K562 (cell line): ENCODE data around the gene GP1BB. TPM values are rescaled to one million over a fixed set of nuclear protein-coding genes. Genes with fewer than 3 reads are reported as not detected.
A peak's percentile ranks its signal among the peaks of the same experiment; 100 is the strongest.

Experiments
- BMI1 ChIP-seq: fragments of 150-350 bp; IDR thresholded peaks from 2 replicates; pipeline ENCODE4 v1.6.1; 2014; ENCODE audit warnings: low read length
- CBX1 ChIP-seq: sonication (generic); IDR thresholded peaks from 2 replicates; pipeline ENCODE4 v1.6.1; 2016; ENCODE audit warnings: antibody characterized with exemption, low read depth, mild to moderate bottlenecking
- CBX8 ChIP-seq: fragments of 200-600 bp; sonication (generic); IDR thresholded peaks from 2 replicates; pipeline ENCODE4 v1.6.1; 2012; ENCODE audit warnings: borderline replicate concordance, mixed run types, low read depth, mild to moderate bottlenecking, moderate library complexity, mixed read lengths, low read length, control low read depth, inconsistent platforms; ENCODE audit not compliant: poor library complexity, severe bottlenecking; ENCODE audit errors: extremely low read depth
- E2F3 ChIP-seq: fragments of 250-450 bp; sonication (Bioruptor Pico); IDR thresholded peaks from 2 replicates; pipeline ENCODE4 v1.4.0; 2020; ENCODE audit warnings: mild to moderate bottlenecking
- HINFP ChIP-seq: fragments of 450-650 bp; conservative IDR thresholded peaks from 2 replicates; pipeline ENCODE4 v1.6.1; 2016; ENCODE audit warnings: missing genetic modification characterization, low read depth, mild to moderate bottlenecking, control low read depth, missing compliant biosample characterization
- KAT8 ChIP-seq: fragments of 450-650 bp; IDR thresholded peaks from 2 replicates; pipeline ENCODE4 v1.6.1; 2016; ENCODE audit warnings: low read depth, mild to moderate bottlenecking
- KLF1 ChIP-seq: fragments of 450-650 bp; IDR thresholded peaks from 2 replicates; pipeline ENCODE4 v1.6.1; 2016; ENCODE audit warnings: missing genetic modification characterization, missing compliant biosample characterization
- MAZ ChIP-seq, 2 experiments: fragments of 450-650 bp in 1 of 2; sonication (generic) in 1 of 2; formaldehyde crosslinking; IDR thresholded peaks in 1 of 2; conservative IDR thresholded peaks in 1 of 2; 2 replicates each; pipeline versions ENCODE4 v1.4.0 to v1.5.0; 2020; ENCODE audit warnings: mild to moderate bottlenecking in 1 of 2, missing genetic modification reagents in 1 of 2
- MCM5 ChIP-seq: fragments of 450-650 bp; IDR thresholded peaks from 2 replicates; pipeline ENCODE4 v1.6.1; 2016; ENCODE audit warnings: low read depth
- NCOA2 ChIP-seq, 2 experiments: fragments of 450-650 bp; IDR thresholded peaks; 2 replicates each; pipeline ENCODE4 v1.6.1; 2018; ENCODE audit warnings: mild to moderate bottlenecking in 2 of 2, moderate library complexity in 1 of 2; ENCODE audit not compliant: partially characterized antibody in 2 of 2
- NFIX ChIP-seq: fragments of 250-450 bp; sonication (Bioruptor Pico); IDR thresholded peaks from 2 replicates; pipeline ENCODE4 v1.4.0; 2020; ENCODE audit warnings: low read depth, mild to moderate bottlenecking, moderate library complexity
- PTTG1 ChIP-seq: fragments of 450-650 bp; IDR thresholded peaks from 2 replicates; pipeline ENCODE4 v1.6.1; 2016; ENCODE audit warnings: low read depth, mild to moderate bottlenecking, missing genetic modification characterization, missing compliant biosample characterization
- RFX1 ChIP-seq: fragments of 450-650 bp; IDR thresholded peaks from 2 replicates; pipeline ENCODE4 v1.6.1; 2016; ENCODE audit warnings: mild to moderate bottlenecking, moderate library complexity
- SIRT6 ChIP-seq: IDR thresholded peaks from one replicate; pipeline ENCODE4 v1.6.1; 2012; ENCODE audit warnings: low read depth, mild to moderate bottlenecking, control low read depth, inconsistent platforms, low read length, moderate library complexity
- SMAD1 ChIP-seq: fragments of 150-350 bp; IDR thresholded peaks from 2 replicates; pipeline ENCODE4 v1.6.1; 2014; ENCODE audit warnings: low read length, low read depth; ENCODE audit not compliant: partially characterized antibody
- SRSF3 ChIP-seq: fragments of 200-400 bp; formaldehyde crosslinking; IDR thresholded peaks from 2 replicates; pipeline ENCODE4 v1.6.1; 2016; ENCODE audit warnings: mild to moderate bottlenecking, low read length, moderate library complexity; ENCODE audit not compliant: insufficient read depth
- SRSF7 ChIP-seq: fragments of 200-400 bp; formaldehyde crosslinking; optimal IDR thresholded peaks from 2 replicates; pipeline ENCODE3; 2017; ENCODE audit warnings: mild to moderate bottlenecking, low read depth, low read length
- TCF3 ChIP-seq: sonication (generic); formaldehyde crosslinking; IDR thresholded peaks from 2 replicates; pipeline ENCODE4 v1.4.0; 2020; ENCODE audit warnings: mild to moderate bottlenecking, missing genetic modification reagents
- THRB ChIP-seq: fragments of 450-650 bp; formaldehyde crosslinking; conservative IDR thresholded peaks from 2 replicates; pipeline ENCODE4 v1.4.0; 2022; ENCODE audit warnings: mild to moderate bottlenecking, missing genetic modification characterization
- YBX1 ChIP-seq: fragments of 450-650 bp; IDR thresholded peaks from 2 replicates; pipeline ENCODE4 v1.7.1; 2016; ENCODE audit warnings: mild to moderate bottlenecking
- ZBTB1 ChIP-seq: sonication (generic); formaldehyde crosslinking; IDR thresholded peaks from 2 replicates; pipeline ENCODE4 v1.8.1; 2023; ENCODE audit warnings: missing genetic modification reagents, low read depth, mild to moderate bottlenecking, borderline replicate concordance
- ZBTB7A ChIP-seq: IDR thresholded peaks from 2 replicates; pipeline ENCODE4 v1.6.1; 2011; ENCODE audit warnings: low read depth, mild to moderate bottlenecking, low read length, moderate library complexity, borderline replicate concordance; ENCODE audit not compliant: control insufficient read depth
- ZC3H8 ChIP-seq: fragments of 450-650 bp; IDR thresholded peaks from 2 replicates; pipeline ENCODE4 v1.6.1; 2017
- ZNF444 ChIP-seq: fragments of 250-450 bp; sonication (Bioruptor Pico); IDR thresholded peaks from 2 replicates; pipeline ENCODE4 v1.4.0; 2020; ENCODE audit warnings: mild to moderate bottlenecking, moderate library complexity
- ZNF76 ChIP-seq: fragments of 250-450 bp; sonication (Bioruptor Pico); IDR thresholded peaks from 2 replicates; pipeline ENCODE4 v1.4.0; 2020; ENCODE audit warnings: mild to moderate bottlenecking, moderate library complexity, borderline replicate concordance
- polyA plus RNA-seq, 8 experiments: library from polyadenylated mRNA; depleted of rRNA in 4 of 8; stranded (reverse) in 5 of 8; unstranded in 3 of 8; fragments of >200 nt; fragmentation: Nextera tagmentation in 2 of 8; fragmentation: Illumina TruSeq in 1 of 8; extraction: Ambion mirVana in 2 of 8; extraction: Trizol in 1 of 8; gene quantifications; 2 replicates each; pipeline versions ENCODE4 v1.2.1 to v1.2.3, GENCODE V29; 2011 to 2014; ENCODE audit warnings: inconsistent platforms in 1 of 8, missing spikeins in 1 of 8
- total RNA-seq, 7 experiments: library from RNA; depleted of rRNA in 6 of 7; stranded (reverse); fragments of >200 nt in 6 of 7; fragmentation: Illumina TruSeq in 2 of 7; extraction: Trizol in 2 of 7; gene quantifications; 2 replicates each; pipeline versions ENCODE4 v1.2.1 to v1.2.3, GENCODE V29; 2011 to 2021; ENCODE audit warnings: low replicate concordance in 1 of 7

Gene GP1BB
- total and polyA plus RNA-seq, 9 of the 15 experiments (the other 6 are each of a cell fraction or from before 2014, with no cell fraction given) = 0.69 to 162 (median 2.8) TPM

DNA sequence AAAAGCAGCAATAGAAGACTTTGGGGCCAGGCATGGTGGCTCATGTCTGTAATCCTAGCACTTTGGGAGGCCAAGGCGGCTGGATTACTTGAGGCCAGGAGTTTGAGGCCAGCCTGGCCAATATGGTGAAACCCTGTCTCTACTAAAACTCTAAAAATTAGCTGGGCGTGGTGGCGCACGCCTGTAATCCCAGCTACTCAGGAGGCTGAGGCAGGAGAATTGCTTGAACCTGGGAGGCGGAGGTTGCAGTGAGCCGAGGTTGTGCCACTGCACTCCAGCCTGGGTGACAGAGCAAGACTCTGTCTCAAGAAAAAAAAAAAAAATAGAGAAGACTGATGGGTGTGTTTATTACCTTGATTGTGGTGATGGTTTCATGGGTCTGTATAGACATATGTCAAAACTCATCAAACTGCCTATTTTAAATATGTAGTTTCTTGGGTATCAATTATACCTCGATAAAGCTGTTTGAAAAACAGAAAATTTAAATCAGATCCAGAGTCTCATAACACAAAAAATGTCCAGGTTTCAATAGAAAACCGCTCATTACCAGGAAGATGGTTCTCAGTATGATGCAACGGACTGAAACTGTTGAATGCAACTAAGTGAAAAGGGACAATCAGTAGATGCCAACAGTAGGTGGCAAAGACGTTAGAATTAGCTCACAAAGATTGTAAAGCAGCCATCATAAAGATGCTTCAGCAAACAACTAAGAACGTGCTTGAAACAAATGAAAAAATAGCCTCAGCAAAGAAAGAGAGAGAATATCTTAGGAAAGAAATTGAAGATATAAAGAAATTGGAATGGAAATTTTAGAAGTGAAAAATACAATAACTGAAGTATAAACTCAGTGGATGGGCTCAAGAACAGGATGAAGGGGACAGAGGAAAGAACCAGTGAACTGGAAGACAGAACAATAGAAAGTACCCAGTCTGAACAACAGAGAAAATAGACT, 42.2 kb upstream of the GP1BB start (continued):
- TF ChIP-seq ZC3H8 (no peak), HINFP (no peak), THRB (0 out of 2 replicates have a peak, but pooled peaks have one; percentile 56), NFIX (CRISPR knock-in tag) (no peak; the same call in 1 of the 2 replicates), RFX1 (no peak), ZNF76 (no peak), CBX1 (no peak), YBX1 (no peak), KAT8 (no peak), MCM5 (no peak), MAZ (CRISPR knock-in tag; conservative IDR thresholded peaks at IDR 0.05 in 1 of 2, IDR thresholded peaks at IDR 0.05 in 1 of 2) (peak in 1 of 2 experiments; percentile 73; a peak in 2 of 4 replicates), ZNF444 (CRISPR knock-in tag) (no peak), KLF1 (tag) (peak; percentile 36; the same call in 1 of the 2 replicates), CBX8 (peak; percentile 60), ZBTB7A (no peak), BMI1 (0 out of 2 replicates have a peak, but pooled peaks have one; percentile 7), SRSF7 (no peak), NCOA2 (IDR thresholded peaks at IDR 0.05; ENCODE audit: partially characterized antibody in 2 of 2) (no peak), SRSF3 (no peak), PTTG1 (peak; percentile 85), SIRT6 (no peak), TCF3 (CRISPR knock-in tag) (no peak), E2F3 (CRISPR knock-in tag) (no peak), SMAD1 (no peak), ZBTB1 (CRISPR knock-in tag) (no peak)
